HepG2 (cell line): ENCODE data around the gene POU5F1. TPM values are rescaled to one million over a fixed set of nuclear protein-coding genes. Genes with fewer than 3 reads are reported as not detected.
A peak's percentile ranks its signal among the peaks of the same experiment; 100 is the strongest.

Experiments
- EZH2 ChIP-seq: conservative IDR thresholded peaks from 2 replicates; pipeline ENCODE4 v1.6.1; 2012; ENCODE audit warnings: mild to moderate bottlenecking, low read depth, low read length, moderate library complexity
- FOXA1 ChIP-seq, 2 experiments: fragments of 450-650 bp in 1 of 2; sonication (generic) in 1 of 2; formaldehyde crosslinking in 1 of 2; IDR thresholded peaks; 2 replicates each; pipeline versions ENCODE4 v1.4.0 to v1.6.1; 2016 to 2020; ENCODE audit warnings: missing genetic modification reagents in 1 of 2
- GATAD2A ChIP-seq: IDR thresholded peaks from 2 replicates; pipeline ENCODE4 v1.6.1; 2016
- GRHL1 ChIP-seq: sonication (generic); formaldehyde crosslinking; conservative IDR thresholded peaks from 2 replicates; pipeline ENCODE4 v1.8.0; 2022; ENCODE audit warnings: missing genetic modification reagents
- HOMEZ ChIP-seq: IDR thresholded peaks from 2 replicates; pipeline ENCODE4 v1.6.1; 2016; ENCODE audit warnings: low read depth
- POLR2AphosphoS2 ChIP-seq: IDR thresholded peaks from 2 replicates; pipeline ENCODE4 v1.6.1; 2011; ENCODE audit warnings: low read depth, low read length, improper control_type of control experiment
- POLR2AphosphoS5 ChIP-seq: IDR thresholded peaks from 2 replicates; pipeline ENCODE4 v1.6.1; 2012; ENCODE audit warnings: low read depth, low read length
- TMF1 ChIP-seq: sonication (generic); formaldehyde crosslinking; IDR thresholded peaks from 2 replicates; pipeline ENCODE4 v1.8.1; 2022; ENCODE audit warnings: low read depth, missing genetic modification reagents
- ZFX ChIP-seq: sonication (generic); formaldehyde crosslinking; IDR thresholded peaks from 2 replicates; pipeline ENCODE4 v1.4.0; 2020; ENCODE audit warnings: mild to moderate bottlenecking, low read depth, missing genetic modification reagents, moderate library complexity
- ZNF124 ChIP-seq: sonication (generic); formaldehyde crosslinking; IDR thresholded peaks from 2 replicates; pipeline ENCODE4 v1.4.0; 2020; ENCODE audit warnings: missing genetic modification reagents
- ZNF142 ChIP-seq: sonication (generic); formaldehyde crosslinking; IDR thresholded peaks from 2 replicates; pipeline ENCODE4 v1.4.0; 2020; ENCODE audit warnings: missing genetic modification reagents
- ZNF160 ChIP-seq: sonication (generic); formaldehyde crosslinking; IDR thresholded peaks from 2 replicates; pipeline ENCODE4 v1.8.0; 2022; ENCODE audit warnings: mild to moderate bottlenecking, inconsistent platforms, missing genetic modification reagents
- ZNF501 ChIP-seq: sonication (generic); formaldehyde crosslinking; IDR thresholded peaks from 2 replicates; pipeline ENCODE4 v1.5.1; 2020; ENCODE audit warnings: mild to moderate bottlenecking, moderate library complexity, missing genetic modification reagents
- ZNF691 ChIP-seq: sonication (generic); formaldehyde crosslinking; IDR thresholded peaks from 2 replicates; pipeline ENCODE4 v1.4.0; 2020; ENCODE audit warnings: missing genetic modification reagents, low read depth, mild to moderate bottlenecking, borderline replicate concordance
- ZNF790 ChIP-seq: sonication (generic); formaldehyde crosslinking; IDR thresholded peaks from 2 replicates; pipeline ENCODE4 v1.8.0; 2022; ENCODE audit warnings: missing genetic modification reagents, mild to moderate bottlenecking, borderline replicate concordance
- ZNF816 ChIP-seq: sonication (generic); formaldehyde crosslinking; IDR thresholded peaks from 2 replicates; pipeline ENCODE4 v1.8.0; 2022; ENCODE audit warnings: missing genetic modification reagents, mild to moderate bottlenecking, borderline replicate concordance
- ZSCAN25 ChIP-seq: sonication (generic); formaldehyde crosslinking; IDR thresholded peaks from 2 replicates; pipeline ENCODE4 v1.8.0; 2022; ENCODE audit warnings: mild to moderate bottlenecking, missing genetic modification reagents
- polyA plus RNA-seq, 8 experiments: library from polyadenylated mRNA; depleted of rRNA in 3 of 8; stranded (reverse) in 7 of 8; unstranded in 1 of 8; fragments of >200 nt; fragmentation: Illumina TruSeq in 4 of 8; extraction: Trizol in 4 of 8; gene quantifications; 2 replicates each; pipeline versions ENCODE4 v1.2.1 to v1.2.3, GENCODE V29; 2011 to 2016; ENCODE audit warnings: low read depth in 4 of 8, missing spikeins in 1 of 8, mixed read lengths in 1 of 8; ENCODE audit not compliant: insufficient read depth in 1 of 8
- total RNA-seq, 5 experiments: library from RNA; depleted of rRNA; stranded (reverse); fragments of >200 nt; fragmentation: Illumina TruSeq; extraction: Trizol; gene quantifications; 2 replicates each; pipeline ENCODE4 v1.2.3, GENCODE V29; 2016; ENCODE audit warnings: low read depth in 1 of 5
- TF ChIP-seq, protein P1 (sequence below): sonication (generic); formaldehyde crosslinking; IDR thresholded peaks from 2 replicates; pipeline ENCODE4 v1.4.0; 2020; ENCODE audit warnings: missing genetic modification reagents

The POU5F1 gene
- total and polyA plus RNA-seq, 2 of the 13 experiments (the other 11 are each of a cell fraction or from before 2014, with no cell fraction given): 2.5 to 7.2 TPM

DNA sequence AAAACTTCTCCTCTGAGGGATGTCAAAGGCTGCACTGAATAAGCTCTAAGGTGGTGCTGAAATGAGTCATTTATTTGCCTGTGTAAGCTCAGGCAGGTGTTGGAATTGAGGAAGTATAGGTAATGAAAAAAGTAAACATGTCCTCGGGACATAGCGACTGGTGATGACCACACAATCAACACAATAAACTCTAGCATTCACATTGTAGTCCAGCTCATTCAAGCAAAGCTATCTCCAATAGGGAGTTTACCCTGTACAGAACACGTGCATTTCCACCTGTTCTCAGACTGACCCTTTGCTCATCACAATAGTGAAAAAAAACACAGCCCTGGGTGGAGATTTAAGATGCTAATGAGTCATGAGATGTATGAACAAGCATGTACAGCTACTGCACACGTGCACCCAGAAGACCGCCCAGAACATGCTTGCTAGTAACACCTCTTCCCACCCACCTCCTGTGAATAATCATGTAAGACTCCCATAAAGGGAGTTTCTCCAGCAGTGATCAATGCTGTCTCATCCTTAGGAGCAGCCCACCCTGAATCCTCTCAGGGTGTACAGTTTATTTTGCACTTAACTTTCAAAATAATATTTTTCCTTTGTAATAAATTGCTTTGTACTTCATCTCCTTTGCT lies 33.0 kb upstream of the POU5F1 start (continued):
- TF ChIP-seq HOMEZ (no peak), ZNF691 (CRISPR knock-in tag) (0 out of 2 replicates have a peak, but pooled peaks have one; percentile 30), POLR2AphosphoS2 (no peak), ZSCAN25 (CRISPR knock-in tag) (no peak), ZNF124 (CRISPR knock-in tag) (no peak), ZNF816 (no peak), GRHL1 (CRISPR knock-in tag) (no peak), ZNF160 (CRISPR knock-in tag) (no peak), ZNF790 (CRISPR knock-in tag) (no peak), ZNF142 (no peak), EZH2 (no peak), ZNF501 (CRISPR knock-in tag) (no peak), ZFX (CRISPR knock-in tag) (no peak), POLR2AphosphoS5 (peak; percentile 22; the same call in 1 of the 2 replicates), FOXA1 (IDR thresholded peaks at IDR 0.05) (peak; percentile 78; the same call in 1 of the 2 replicates), FOXA1 (CRISPR knock-in tag; IDR thresholded peaks at IDR 0.05) (peak; percentile 84), GATAD2A (CRISPR knock-in tag) (peak; percentile 22; the same call in 1 of the 2 replicates), TMF1 (CRISPR knock-in tag) (no peak)
- TF ChIP-seq, protein P1, sequence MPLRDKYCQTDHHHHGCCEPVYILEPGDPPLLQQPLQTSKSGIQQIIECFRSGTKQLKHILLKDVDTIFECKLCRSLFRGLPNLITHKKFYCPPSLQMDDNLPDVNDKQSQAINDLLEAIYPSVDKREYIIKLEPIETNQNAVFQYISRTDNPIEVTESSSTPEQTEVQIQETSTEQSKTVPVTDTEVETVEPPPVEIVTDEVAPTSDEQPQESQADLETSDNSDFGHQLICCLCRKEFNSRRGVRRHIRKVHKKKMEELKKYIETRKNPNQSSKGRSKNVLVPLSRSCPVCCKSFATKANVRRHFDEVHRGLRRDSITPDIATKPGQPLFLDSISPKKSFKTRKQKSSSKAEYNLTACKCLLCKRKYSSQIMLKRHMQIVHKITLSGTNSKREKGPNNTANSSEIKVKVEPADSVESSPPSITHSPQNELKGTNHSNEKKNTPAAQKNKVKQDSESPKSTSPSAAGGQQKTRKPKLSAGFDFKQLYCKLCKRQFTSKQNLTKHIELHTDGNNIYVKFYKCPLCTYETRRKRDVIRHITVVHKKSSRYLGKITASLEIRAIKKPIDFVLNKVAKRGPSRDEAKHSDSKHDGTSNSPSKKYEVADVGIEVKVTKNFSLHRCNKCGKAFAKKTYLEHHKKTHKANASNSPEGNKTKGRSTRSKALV (CRISPR knock-in tag): no peak
